Measurements from ENCODE around the gene ARL3.

- TF ChIP-seq CTCF (IDR thresholded peaks at IDR 0.05) (no peak), EP300 (IDR thresholded peaks at IDR 0.05) (no peak), POLR2A (IDR thresholded peaks at IDR 0.05) (no peak), POLR2AphosphoS5 (IDR thresholded peaks at IDR 0.05) (no peak)
These were observed 65.8 kb downstream of the ARL3 start for GRCh38 chr10:102648269-102648888.

Measured in suprapubic skin (tissue), 4 donors.